Loucy (cell line): ENCODE data around the gene HEXIM2.

Experiments
- H2AFZ ChIP-seq: fragments of 200-600 bp; sonication (generic); 2 replicates; pipeline ENCODE4 v1.6.0; 2016; ENCODE audit warnings: antibody characterized with exemption, mild to moderate bottlenecking, low read length, moderate library complexity
- H3F3A ChIP-seq: fragments of 200-600 bp; 2 replicates; pipeline ENCODE4 v1.6.0; 2016; ENCODE audit warnings: antibody characterized with exemption, low read depth, mild to moderate bottlenecking
- H3K27me3 ChIP-seq: fragments of 200-600 bp; sonication (generic); 2 replicates; pipeline ENCODE4 v1.6.1; 2014; ENCODE audit warnings: low read length, mild to moderate bottlenecking; ENCODE audit not compliant: insufficient read depth, poor library complexity, severe bottlenecking
- H3K36me3 ChIP-seq: fragments of 200-600 bp; sonication (generic); 2 replicates; pipeline ENCODE4 v1.6.1; 2016; ENCODE audit warnings: low read length; ENCODE audit not compliant: insufficient read depth
- H3K4me1 ChIP-seq: fragments of 200-600 bp; sonication (generic); 2 replicates; pipeline ENCODE4 v1.5.1; 2014; ENCODE audit warnings: low read length, mild to moderate bottlenecking; ENCODE audit not compliant: insufficient read depth, poor library complexity, severe bottlenecking
- H3K4me2 ChIP-seq: fragments of 200-600 bp; sonication (generic); 2 replicates; pipeline ENCODE4 v1.6.0; 2014; ENCODE audit warnings: antibody characterized with exemption, low read length, low read depth, mild to moderate bottlenecking; ENCODE audit not compliant: poor library complexity, severe bottlenecking
- H3K4me3 ChIP-seq: fragments of 200-600 bp; sonication (generic); 2 replicates; pipeline ENCODE4 v1.5.1; 2014; ENCODE audit warnings: low read length, mild to moderate bottlenecking, mixed read lengths; ENCODE audit not compliant: poor library complexity, severe bottlenecking
- H3K79me2 ChIP-seq: fragments of 200-600 bp; sonication (generic); 2 replicates; pipeline ENCODE4 v1.6.1; 2014; ENCODE audit warnings: low read length; ENCODE audit not compliant: insufficient read depth
- H3K9ac ChIP-seq: fragments of 200-600 bp; sonication (generic); 2 replicates; pipeline ENCODE4 v1.6.0; 2014; ENCODE audit warnings: mild to moderate bottlenecking, low read depth, low read length, moderate library complexity; ENCODE audit not compliant: poor library complexity, severe bottlenecking
- H3K9me2 ChIP-seq: fragments of 200-600 bp; sonication (generic); replicated peaks from 2 replicates; pipeline ENCODE4 v1.6.1; 2016; ENCODE audit warnings: low read depth, low read length, mixed read lengths
- H3K9me3 ChIP-seq: fragments of 200-600 bp; sonication (generic); 2 replicates; pipeline ENCODE4 v1.6.1; 2014; ENCODE audit warnings: mild to moderate bottlenecking, antibody characterized with exemption, low read length, low read depth; ENCODE audit not compliant: insufficient read depth
- H4K20me1 ChIP-seq: fragments of 200-600 bp; sonication (generic); 2 replicates; pipeline ENCODE4 v1.6.0; 2014; ENCODE audit warnings: antibody characterized with exemption, low read length, mild to moderate bottlenecking; ENCODE audit not compliant: insufficient read depth, poor library complexity, severe bottlenecking
- EZH2phosphoT487 ChIP-seq: fragments of 200-600 bp; IDR thresholded peaks from 2 replicates; pipeline ENCODE4 v1.6.1; 2018; ENCODE audit warnings: antibody characterized with exemption, mild to moderate bottlenecking, moderate library complexity, borderline replicate concordance
- TF ChIP-seq, protein P1 (sequence below): fragments of 200-600 bp; sonication (generic); conservative IDR thresholded peaks from 2 replicates; pipeline ENCODE4 v1.5.1; 2014; ENCODE audit warnings: mild to moderate bottlenecking, antibody characterized with exemption, low read length

HEXIM2 gene

DNA sequence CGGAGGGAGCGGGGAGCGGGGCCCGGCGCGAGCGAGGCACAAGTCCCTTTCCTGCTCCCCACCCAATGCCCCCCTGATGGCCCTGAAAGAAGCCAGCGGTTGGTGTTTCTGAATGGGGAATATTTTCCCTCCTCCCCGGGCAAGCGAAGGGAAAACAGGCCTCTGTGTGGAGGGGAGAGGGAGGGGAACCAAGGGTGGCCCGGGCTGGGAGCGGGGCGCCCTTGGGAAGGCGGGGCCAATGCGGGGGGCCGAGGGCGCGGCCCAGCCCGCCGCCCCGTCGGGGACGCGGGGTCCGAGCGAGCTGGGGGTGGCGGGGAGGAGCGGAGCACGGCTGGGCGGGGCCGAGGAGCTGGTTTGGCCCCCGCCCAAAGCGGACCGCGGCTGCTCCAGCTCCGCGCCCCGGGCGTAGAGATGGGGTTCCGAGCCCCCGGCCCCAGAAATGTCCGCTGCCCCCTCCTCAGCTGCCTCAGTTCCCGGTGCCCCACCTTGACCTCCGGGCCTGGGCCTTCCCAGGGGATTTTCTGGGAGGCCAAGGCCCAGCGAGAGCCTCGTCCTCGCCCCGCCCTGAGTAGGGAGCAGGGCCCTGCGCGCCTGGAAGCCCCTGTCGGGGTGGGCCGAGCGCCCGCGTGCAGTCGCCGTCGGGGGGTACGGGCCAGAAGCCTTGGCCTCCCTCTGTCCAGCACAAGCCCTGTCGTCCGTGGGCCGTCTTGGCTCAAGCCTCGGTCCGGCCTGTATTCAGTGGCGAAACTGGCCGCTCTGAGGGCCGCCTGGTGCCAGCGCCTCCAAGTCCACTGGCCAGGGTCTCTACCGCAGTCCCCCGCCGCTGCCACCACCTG, 17.3 kb upstream of the HEXIM2 start:
- H3F3A ChIP-seq = no peaks in the 10 kb centered on the region
- H3K4me1 ChIP-seq = peaks cover 12% of the 10 kb centered on the region
- H3K36me3 ChIP-seq = no peaks in the 10 kb centered on the region
- H3K4me3 ChIP-seq = no peak overlapping the region
- no peaks in the 10 kb centered on the region for H3K9me2 ChIP-seq
- H4K20me1 ChIP-seq = peaks cover 9% of the 10 kb centered on the region
- H3K79me2 ChIP-seq = peaks cover 21% of the 10 kb centered on the region
- no peak overlapping the region for H3K4me2 ChIP-seq
- H2AFZ ChIP-seq = no peak overlapping the region
- no peaks in the 10 kb centered on the region for H3K9me3 ChIP-seq
- H3K9ac ChIP-seq = peak overlapping the region; percentile 18
- no peaks in the 10 kb centered on the region for H3K27me3 ChIP-seq
- TF ChIP-seq, protein P1, sequence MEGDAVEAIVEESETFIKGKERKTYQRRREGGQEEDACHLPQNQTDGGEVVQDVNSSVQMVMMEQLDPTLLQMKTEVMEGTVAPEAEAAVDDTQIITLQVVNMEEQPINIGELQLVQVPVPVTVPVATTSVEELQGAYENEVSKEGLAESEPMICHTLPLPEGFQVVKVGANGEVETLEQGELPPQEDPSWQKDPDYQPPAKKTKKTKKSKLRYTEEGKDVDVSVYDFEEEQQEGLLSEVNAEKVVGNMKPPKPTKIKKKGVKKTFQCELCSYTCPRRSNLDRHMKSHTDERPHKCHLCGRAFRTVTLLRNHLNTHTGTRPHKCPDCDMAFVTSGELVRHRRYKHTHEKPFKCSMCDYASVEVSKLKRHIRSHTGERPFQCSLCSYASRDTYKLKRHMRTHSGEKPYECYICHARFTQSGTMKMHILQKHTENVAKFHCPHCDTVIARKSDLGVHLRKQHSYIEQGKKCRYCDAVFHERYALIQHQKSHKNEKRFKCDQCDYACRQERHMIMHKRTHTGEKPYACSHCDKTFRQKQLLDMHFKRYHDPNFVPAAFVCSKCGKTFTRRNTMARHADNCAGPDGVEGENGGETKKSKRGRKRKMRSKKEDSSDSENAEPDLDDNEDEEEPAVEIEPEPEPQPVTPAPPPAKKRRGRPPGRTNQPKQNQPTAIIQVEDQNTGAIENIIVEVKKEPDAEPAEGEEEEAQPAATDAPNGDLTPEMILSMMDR = no peak
- TF ChIP-seq EZH2phosphoT487 = no peak

DNA sequence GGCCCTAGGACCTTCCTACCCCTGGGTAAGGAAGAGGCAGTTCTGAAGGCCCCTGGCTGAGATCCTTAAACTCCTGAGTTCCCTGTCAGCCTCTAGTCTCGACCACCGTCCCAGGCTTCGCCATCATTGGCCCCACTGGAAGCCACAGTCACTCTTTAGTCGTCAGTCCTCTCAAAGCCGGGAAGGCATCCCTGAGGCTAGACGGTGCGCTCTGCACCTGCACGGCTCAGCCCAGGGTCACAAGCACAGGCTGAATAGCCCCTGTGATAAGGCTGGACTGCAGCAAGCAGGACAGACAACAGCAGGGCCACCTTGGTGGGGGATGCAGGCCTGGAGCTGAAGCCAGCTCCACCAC, 16.7 kb upstream of the HEXIM2 start:
- no peaks in the 10 kb centered on the region for H3K9me3 ChIP-seq
- H3K4me3 ChIP-seq = no peak overlapping the region
- no peak overlapping the region for H3K4me2 ChIP-seq
- no peak overlapping the region for H2AFZ ChIP-seq
- H4K20me1 ChIP-seq = peaks cover 15% of the 10 kb centered on the region
- TF ChIP-seq, protein P1 = no peak
- TF ChIP-seq EZH2phosphoT487 = no peak
- H3K4me1 ChIP-seq = peaks cover 12% of the 10 kb centered on the region
- no peaks in the 10 kb centered on the region for H3F3A ChIP-seq
- no peaks in the 10 kb centered on the region for H3K27me3 ChIP-seq
- H3K36me3 ChIP-seq = no peaks in the 10 kb centered on the region
- no peak overlapping the region for H3K9ac ChIP-seq
- no peaks in the 10 kb centered on the region for H3K9me2 ChIP-seq
- H3K79me2 ChIP-seq = peaks cover 27% of the 10 kb centered on the region

DNA sequence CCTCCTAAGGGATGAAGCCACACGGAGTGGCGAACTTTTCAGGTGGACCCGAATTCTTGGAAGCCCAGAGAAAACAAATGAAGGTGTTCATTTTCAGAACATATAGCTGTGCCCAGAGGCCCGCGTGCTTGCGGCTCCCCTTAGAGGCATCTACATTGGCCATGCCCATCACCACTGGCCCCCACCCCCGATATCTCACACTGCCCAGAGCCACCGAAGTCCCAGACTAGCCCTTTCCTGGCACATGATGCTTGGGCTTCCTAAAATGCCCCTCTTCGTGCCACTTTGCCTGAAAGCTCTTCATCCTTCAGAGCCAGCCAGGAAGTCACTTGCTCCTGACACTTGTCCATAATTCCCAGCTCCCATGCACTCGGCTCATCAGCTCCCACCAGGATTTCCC, 15.5 kb upstream of the HEXIM2 start:
- H3K27me3 ChIP-seq = no peaks in the 10 kb centered on the region
- no peaks in the 10 kb centered on the region for H3K9me3 ChIP-seq
- TF ChIP-seq EZH2phosphoT487 = no peak
- TF ChIP-seq, protein P1 = no peak
- H3K9me2 ChIP-seq = no peaks in the 10 kb centered on the region
- peaks cover 19% of the 10 kb centered on the region for H3K4me1 ChIP-seq
- H3F3A ChIP-seq = no peaks in the 10 kb centered on the region; the same call in 1 of the 2 replicates
- H4K20me1 ChIP-seq = peaks cover 27% of the 10 kb centered on the region
- peak overlapping the region; percentile 95 for H3K9ac ChIP-seq
- H3K36me3 ChIP-seq = no peaks in the 10 kb centered on the region
- peak overlapping the region; percentile 78 for H3K4me3 ChIP-seq
- peak overlapping the region; percentile 74 for H3K4me2 ChIP-seq
- H2AFZ ChIP-seq = no peak overlapping the region
- peaks cover 38% of the 10 kb centered on the region for H3K79me2 ChIP-seq
